NCI-H446 treated with DMSO at 0.1 percent for 48 hours (cell line): Measurements from ENCODE around the gene HSF5.
A peak's percentile ranks its signal among the peaks of the same experiment; 100 is the strongest.
"Not testable (repeated sequence)": the region's sequence is repeated elsewhere in the genome, so short reads cannot be mapped to it uniquely, and the experiment has no call there.

Source experiments
- DNase-seq: peaks from one replicate; lab custom pipeline; 2025; lab: John Stamatoyannopoulos, UW

HSF5 gene

GRCh38 chr17:58516644-58517377 is 28.6 kb upstream of the HSF5 start:
- no peak for DNase-seq

DNA sequence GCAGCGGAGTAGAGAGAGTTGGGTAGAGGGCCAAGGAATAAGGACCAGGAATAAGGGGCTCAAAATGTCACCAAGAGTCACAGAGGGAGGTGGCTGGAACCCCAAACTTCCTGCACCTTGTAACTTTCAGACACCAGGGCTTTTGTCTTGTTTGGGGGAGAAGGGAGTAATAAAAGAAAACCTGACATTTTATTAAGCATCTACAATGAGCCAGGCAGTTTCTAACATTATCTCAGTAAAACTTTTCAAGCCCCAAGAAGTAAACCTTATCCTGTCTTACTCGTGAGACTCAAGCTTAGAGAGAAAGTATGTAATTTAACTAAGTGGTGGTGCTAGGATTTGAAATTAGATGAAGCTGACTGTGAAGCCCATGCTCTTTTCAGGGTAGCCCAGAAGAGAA is 27.1 kb upstream of the HSF5 start:
- DNase-seq = no peak

GRCh38 chr17:58514770-58515157 is 26.6 kb upstream of the HSF5 start:
- no peak for DNase-seq

DNA sequence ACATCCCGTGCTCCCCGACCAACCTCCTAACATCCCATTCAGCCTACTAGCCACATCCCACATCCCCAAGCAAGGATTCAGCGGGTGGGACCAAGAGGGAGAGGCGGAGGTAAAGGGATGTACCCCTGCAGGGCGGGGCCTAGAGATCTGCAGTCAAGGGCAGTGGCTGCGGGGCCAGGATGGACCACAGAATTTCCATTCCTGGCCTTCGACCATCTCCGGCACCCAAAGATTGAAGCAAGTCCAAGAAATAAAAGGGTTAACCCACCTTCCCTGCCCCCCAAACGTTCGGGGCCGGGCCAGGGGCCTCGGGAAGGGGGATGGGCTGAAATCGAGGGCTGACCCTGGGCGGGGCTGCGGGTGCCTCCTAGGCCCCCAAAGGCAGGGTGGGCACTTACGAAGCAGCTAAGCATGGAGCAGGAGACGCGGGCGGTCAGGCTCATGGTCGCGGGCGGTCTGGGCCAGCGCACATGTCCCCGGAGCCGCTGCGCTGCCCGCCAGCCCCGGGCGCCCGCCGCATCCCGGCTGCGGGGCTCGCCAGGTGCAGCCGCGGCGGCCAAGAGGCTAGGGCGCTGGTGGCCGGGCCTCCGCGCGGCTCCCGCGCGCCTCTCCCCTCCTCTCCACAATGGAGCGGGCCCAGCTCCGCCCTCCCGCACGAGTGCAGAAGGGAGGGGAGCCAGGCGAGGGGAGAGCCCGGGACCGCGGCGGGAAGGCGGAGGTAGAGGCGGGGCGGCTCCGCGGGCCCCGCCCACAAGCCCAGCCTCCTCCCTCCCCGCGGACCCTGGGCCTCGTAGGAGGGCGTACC is 26.0 kb upstream of the HSF5 start, which contains the start of gene MTMR4:
Gene MTMR4, minus strand, starts transcription at position 674 of the 805 bp plus-strand sequence. Its CDS starts 231 bp downstream, at position 443.
- peak; percentile 58 for DNase-seq

DNA sequence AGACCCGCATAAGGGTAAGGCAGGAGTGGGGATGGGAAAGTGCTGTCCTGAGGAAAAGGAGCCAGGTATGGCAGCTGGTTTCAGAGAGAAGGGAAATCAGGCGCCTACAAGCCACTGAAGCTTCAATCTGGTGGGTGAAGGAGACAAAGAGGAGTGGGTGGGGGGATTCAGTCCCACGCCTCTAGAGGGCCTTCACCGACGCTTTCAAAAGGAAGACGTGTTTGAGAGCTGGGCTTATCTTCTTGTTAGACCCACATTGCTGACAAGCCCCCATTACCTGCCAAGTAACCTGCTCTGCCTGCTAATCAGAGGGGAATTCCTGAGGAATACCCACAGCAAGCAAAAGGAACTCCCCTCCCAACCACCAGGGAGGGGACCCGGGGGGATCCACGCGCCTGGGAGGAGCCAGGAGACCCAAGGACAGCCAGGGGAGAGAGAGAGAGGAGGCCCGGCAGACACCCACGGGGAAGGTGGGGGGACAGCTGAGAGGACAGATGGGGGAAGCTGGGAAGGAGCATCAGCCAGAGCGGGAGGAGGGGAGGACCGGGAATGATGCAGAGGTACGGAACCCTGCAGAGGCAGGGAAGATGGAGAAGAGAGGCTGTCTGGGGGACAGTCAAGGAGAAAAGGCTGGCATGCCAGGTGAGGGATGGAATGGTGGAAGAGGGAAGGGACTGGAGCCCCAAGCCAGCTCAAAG is 25.2 kb upstream of the HSF5 start:
- DNase-seq = no peak

DNA sequence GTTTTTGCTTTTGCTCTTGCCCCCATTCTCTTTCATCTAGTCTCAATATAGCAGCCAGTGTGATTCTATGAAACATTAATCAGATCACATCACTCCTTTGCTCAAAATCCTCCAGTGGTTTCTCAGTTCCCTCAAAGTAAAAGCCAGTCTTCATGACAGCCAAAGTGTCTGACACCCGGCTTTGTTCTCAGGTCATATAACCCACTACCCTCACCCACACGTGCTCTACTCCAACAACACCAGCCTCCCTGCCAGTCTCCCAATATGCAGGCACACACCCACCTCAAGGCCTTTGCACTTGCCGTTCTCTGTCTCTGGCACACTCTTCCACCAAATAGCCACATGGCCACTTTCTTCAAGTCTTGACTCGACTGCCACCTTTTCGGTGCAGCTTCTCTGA is 21.9 kb upstream of the HSF5 start:
- DNase-seq = no peak

DNA sequence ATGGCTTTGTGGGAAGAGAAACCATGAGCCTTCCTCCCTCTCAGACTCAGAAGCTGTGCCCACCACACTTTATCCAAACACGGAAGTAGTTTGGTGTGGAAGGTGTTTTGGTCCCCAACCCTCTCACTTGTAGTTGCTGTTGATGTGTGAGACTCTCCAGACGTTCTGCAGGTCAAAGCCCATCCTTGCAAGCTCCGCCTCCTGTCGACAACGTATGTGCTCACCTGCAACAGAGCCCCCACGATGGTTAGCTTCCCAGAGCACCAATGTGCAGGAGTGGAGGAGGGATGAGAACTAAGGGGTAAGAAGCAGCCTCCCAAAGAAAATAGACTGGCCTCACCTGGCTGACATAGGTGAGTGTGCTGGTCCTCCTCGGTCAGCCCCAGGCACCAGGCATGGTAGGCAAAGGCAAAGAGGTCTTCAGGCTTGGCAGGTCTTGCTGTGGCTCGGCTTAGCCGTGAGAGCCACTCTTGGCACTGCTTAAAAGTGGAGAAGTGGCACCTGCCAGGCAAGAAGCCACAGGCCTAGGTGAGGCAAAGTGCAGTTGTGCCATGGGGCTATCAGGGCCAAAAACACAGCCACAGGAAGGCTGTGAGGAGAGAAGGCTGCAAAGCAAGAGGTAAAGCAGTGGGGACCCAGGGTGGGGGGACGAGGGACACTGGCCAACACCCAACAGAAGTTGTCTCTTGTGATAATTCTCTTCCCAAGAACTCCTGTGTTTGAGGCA is 20.3 kb upstream of the HSF5 start:
- no peak for DNase-seq

GRCh38 chr17:58507123-58507634 is 19.0 kb upstream of the HSF5 start:
- DNase-seq = no peak

DNA sequence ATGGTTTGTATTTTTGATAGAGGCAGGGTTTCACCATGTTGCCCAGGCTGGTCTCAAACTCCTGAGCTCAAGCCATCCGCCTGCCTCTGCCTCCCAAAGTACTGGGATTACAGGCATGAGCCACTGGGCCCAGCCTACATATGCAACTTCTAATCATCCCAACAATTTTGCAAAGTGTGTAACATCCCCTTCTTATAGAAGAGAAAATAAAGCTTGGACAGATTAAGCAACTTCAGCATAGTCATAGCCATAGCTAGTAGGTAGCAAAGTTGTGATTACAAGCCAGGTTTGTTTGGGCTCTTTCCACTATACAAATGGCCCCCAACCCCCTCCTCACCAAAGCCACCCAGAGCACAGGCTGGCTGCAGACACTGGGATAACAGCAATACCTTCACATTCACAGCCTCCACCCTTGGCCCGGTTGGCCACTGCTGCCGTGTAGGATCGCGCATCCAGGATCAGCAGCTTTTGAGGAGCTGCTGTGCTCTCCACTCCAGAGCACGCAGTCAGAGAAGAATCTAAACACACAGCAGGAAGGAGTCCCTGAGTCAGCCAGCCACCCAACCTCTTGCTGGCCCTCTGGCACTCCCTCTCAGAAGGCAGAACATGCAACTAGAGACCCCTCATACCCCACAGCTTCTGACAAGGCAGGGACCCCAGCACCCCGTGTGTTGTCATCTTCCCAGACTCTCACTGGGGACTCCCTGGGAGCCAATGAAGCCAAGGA is 18.3 kb upstream of the HSF5 start:
- DNase-seq = no peak

- DNase-seq = no peak
These were observed 16.7 kb upstream of the HSF5 start for GRCh38 chr17:58504826-58505351.

GRCh38 chr17:58503866-58504265 is 15.7 kb upstream of the HSF5 start:
- DNase-seq = no peak

GRCh38 chr17:58503134-58503533 is 14.9 kb upstream of the HSF5 start:
- not testable (repeated sequence) for DNase-seq

DNA sequence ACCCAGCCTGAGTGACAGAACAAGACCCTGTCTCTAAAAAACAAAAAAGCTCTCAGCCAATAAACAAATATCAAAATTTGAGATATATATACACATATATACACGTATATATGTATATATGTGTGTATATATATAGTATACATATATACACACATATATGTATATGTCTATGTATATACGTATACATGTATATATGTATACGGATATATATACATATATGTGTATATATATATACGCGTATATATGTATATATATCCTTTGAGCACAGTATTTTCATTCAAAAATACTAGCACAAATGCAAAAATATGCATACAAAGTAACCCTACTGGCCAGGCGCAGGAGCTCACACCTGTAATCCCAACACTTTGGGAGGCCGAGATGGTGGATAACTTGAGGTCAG is 13.2 kb upstream of the HSF5 start:
- DNase-seq = no peak

GRCh38 chr17:58498177-58498828 is 10.1 kb upstream of the HSF5 start:
- DNase-seq = no peak

DNA sequence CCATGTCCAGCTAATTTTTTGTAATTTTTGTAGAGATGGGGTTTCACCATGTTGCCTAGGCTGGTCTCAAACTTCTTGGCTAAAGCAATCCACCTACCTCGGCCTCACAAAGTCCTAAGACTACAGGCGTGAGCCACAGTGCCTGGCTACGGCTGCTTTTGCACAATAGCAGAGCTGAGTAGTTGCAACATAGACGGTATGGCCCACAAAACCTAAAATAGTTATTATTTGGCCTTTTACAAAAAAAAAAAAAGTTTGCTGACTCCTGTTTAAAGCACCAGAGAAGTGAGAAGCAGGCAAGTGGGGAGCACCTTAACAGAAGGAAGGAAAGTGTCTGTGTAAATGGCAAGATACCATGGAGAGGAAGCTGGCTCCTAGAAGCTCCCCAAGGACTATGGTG is 5.3 kb upstream of the HSF5 start:
- DNase-seq = no peak

DNA sequence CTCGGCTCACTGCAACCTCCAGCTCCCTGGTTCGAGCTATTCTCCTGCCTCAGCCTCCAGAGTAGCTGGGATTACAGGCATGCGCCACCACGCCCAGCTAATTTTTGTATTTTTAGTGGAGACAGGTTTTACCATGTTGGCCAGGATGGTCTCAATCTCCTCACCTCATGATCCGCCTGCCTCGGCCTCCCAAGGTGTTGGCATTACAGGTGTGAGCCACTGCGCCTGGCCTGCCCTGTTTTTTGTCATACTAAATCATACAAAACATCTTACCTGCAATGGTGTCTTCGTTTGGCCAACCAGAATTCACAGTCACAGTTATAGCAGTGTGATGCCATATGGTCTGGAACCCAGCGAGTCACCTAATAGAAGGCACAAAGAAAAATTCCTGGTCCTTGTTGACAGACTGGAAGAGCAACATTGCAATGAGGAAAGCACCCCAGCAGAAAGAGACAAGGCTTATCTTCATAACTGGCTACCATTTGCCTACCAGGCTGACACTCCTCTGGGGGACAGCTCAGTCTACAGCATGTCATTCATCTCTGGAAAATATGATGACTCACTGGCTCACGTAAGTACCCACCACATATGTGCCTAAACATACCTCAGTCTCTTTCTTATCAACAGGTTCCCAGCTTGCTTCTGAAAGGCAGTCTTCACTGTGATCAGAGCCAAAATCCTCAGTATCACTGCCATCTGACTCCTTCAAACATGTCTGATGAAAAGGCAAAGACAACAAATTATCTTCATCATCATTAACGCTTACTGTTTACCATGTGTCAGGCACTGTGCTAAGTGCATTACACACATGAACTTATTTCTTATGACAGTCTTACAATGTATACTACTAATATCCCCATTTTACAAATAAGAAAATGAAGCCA is 4.3 kb upstream of the HSF5 start:
- no peak for DNase-seq

DNA sequence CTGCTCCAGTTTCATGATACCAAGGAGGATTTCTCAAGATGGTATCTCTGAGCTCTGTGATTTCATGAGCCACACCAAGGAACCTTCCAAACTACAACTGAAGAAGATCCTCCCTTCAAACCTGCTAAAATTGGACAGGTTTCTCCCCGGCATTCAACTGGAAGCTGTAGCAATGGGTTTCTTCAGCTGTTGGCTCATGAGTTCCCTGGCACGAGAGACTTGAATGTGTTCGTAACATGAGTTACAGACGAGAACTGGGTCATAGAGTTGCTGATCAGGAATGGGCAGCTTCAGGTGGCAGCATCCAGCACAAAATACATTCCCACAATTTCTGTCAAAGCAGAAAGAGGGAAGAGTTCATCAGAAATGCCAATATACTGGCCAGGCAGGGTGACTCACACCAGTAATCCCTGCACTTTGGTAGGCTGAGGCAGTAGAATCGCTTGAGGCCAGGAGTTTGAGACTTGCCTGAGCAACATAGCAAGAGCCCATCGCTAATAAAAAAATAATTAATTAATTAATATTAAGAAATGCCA is 3.4 kb upstream of the HSF5 start:
- DNase-seq = no peak

- DNase-seq = no peak
These were observed 251 bp upstream of the HSF5 start for GRCh38 chr17:58488428-58488890.

GRCh38 chr17:58484600-58484999 is 3.6 kb downstream of the HSF5 start:
- DNase-seq = no peak
